Measurements from ENCODE around the gene MEX3C.

MEX3C gene

DNA sequence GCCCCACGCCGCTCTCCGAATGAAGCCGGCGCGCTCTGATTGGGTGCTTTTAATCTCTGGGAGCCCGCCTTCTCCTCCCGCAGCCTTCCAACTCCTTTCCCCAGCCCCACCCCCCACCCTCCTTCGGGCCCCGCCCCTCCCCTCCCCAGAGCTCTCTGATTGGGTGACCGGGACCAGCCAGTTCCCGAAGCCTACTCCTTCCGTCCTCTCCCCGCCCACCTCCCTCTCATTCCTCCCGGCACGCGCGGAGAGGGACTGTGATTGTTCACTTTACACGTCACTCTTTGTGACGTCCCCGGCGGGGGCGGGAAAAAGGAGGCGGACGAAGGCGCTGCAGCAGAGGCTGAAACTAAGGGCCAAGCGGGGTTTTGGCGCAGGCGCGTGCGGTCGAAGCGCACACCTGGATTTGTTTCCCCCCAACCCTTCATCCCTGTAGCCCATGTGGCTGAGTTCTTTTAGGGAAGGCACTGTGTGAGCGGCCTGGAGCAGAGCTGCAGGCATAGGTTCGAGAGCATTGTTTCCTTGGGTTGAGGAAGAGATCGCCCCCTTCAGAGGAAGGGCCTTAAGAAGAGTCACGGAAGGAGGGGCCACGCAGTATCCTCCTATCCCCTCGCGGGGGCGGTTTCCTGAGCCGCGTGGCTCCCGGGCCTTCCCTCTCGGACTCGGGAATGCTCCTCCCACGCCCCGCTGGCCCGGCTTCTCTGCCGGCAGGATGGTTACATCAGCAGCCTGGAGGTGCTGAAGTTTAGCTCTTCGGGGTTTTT is at the start of gene MEX3C:
Gene MEX3C, minus strand, starts transcription at position 21 of the 764 bp plus-strand sequence. CDS start 361 bp downstream, outside the sequence.
- DNase-seq, result peak; percentile 100

DNA sequence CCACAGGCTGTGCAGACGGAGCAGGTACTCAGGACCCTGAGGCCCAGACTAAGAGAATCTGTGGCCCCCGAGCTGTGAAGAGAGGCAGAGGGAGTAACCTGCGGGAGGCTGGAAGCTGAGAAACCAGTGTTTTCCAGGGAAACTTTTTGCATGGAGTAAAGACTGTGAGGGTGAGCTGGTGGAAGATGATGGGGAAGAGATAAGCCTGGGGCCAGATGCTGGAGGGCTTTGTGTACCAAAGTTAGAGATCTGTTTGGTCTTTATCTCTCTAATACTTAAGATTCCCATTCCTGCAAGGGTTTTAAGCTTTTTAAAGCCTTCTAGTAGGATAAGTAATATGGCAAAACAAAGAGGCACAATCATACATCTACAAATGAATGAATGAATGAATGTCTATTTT is 43.7 kb upstream of the MEX3C start:
- DNase-seq, result no peak

DNA sequence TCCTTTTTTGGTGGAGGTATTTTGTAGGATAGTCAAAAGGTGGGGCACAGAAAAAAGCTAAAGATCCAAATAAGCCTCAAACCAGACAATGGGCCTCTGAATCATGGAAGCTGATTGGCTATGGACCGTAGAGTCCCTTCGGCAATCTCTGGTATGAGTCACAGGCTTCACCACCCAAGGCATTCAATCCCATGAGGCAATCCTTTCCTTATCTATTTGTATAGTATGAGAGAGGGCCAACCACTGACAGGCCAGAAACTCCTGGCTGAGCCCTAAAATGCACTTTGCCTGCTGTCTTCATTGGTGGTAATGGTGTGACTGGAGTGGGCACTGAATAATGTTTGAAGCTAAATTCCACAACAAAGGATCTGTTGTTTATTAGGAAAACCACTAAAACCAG is 38.7 kb upstream of the MEX3C start:
- DNase-seq, result peak; percentile 93

DNA sequence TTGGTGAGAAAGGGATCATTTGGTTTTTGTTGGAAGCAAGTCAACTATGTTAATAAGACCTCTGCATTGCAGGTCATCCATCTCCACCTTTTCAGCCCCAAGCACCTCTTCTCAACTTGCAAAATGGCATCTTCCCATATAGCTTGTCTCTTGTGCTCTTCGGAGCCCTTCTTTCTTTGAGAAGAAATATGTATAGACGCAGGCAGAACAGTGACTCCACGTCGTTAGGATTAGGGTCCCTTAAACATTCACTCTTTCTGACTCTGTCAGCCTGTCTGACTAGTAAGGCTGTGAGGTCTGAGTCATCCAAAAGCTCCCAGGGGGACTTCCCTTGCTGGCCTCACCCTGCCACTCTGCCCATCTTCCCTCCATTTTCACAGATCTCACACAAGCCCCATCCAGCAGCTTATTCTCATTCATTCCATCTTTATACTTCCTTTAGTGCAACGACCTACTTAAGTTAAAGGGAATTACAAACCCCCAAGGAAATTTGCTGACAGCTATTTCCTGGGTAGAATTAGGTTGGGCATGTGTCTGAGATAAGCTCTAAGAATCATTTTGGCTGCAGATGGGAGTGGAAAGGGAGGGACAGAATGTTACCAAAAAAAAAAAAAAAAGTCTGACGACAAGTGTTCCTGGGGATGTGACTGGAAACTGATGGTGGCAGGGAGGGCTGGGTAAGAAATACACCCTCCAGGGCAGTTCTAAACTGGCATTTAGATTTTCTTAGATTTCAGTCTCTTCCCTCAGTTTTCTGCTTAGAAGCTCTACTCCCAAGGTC is 37.7 kb upstream of the MEX3C start:
- DNase-seq, result peak; percentile 83

DNA sequence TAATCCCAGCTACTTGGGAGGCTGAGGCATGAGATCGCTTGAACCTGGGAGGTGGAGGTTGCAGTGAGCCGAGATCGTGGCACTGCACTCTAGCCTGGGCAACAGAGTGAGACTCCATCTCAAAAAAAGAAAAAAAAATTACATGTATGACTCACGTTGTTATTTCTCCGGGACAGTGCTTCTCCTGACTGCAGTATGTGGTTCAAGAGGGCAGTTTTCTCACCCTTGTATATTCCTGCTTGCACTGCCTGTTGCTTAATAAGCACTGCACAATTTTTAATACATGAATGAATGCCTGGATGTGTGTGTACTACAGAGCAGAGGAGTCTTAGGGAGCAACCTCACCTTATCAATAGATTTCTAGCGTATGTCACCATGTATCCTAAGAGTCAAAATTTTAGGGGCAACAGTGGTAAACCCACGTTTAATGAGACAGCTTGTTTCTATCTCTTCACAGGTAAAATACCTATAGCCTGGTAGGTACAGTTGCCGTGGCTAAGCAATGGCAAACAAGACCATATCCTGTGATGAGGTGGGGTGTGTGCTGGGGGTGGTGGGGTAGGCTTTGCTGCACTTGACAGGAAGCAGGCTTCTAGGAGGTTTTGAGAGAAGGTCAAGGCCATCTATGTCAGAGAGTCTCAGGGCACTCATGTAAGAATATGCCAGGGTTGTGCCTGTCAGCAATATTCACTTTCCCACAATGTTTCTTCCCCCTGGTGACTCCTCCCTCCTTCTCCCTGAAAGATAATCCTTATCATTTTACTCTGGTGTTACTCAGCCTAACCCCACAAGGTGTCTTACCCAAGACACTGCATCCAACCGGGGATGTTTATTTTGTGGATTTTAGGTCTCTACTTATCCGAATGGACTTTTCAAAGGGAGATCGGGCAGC is 36.9 kb upstream of the MEX3C start:
- DNase-seq, result no peak

DNA sequence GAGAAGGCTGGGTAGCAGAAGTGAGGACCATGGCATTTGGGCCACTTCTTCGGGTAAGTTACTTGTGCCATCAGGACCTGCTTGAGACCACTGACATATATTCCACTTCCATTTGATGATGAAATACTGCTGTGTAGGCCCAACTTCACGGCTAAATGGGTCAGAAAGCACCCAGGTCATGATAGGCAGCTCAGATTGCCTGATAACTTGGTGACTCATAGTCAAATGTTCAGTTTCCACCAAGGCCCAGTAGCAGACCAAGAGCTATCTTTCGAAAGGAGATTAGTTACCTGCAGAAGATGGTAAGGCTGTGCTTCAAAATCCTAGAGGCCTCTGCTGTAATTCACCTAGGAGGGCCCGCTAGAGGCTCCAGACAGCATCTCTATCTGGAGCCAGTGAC is 31.8 kb upstream of the MEX3C start:
- no peak for DNase-seq

DNA sequence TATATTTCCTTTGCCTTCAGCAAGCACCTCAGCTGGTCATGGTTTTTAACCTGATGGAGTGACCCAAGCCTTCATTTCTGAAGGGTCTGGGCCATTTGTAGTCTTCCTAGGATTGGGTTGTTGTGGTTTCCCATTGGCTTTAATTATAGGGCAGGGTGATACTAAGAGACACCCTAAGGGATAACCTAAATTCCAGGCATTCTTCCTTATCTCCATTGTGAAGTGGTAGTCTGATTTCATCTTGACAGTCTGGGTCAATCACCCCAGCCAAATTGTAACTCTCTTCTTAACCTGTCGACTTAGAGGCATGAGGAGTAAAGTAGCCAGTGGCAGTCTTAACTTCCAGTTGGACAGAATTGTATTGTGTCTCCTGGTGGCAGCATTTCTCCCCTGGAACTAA is 30.2 kb upstream of the MEX3C start:
- DNase-seq, result peak; percentile 72

GRCh38 chr18:51226587-51227350 is 29.3 kb upstream of the MEX3C start:
- DNase-seq, result no peak

GRCh38 chr18:51226068-51226467 is 28.6 kb upstream of the MEX3C start:
- DNase-seq, result no peak

GRCh38 chr18:51212606-51213005 is 15.1 kb upstream of the MEX3C start:
- DNase-seq, result no peak

- no peak for DNase-seq
Measured at GRCh38 chr18:51211552-51211951, 14.1 kb upstream of the MEX3C start.

GRCh38 chr18:51196811-51197660 is 445 bp downstream of the MEX3C start:
- DNase-seq, result peak; percentile 73

- no peak for DNase-seq
Measured at GRCh38 chr18:51196118-51196810, 1.2 kb downstream of the MEX3C start.

- DNase-seq, result peak; percentile 72
Measured at GRCh38 chr18:51195451-51196117, 1.9 kb downstream of the MEX3C start.

DNA sequence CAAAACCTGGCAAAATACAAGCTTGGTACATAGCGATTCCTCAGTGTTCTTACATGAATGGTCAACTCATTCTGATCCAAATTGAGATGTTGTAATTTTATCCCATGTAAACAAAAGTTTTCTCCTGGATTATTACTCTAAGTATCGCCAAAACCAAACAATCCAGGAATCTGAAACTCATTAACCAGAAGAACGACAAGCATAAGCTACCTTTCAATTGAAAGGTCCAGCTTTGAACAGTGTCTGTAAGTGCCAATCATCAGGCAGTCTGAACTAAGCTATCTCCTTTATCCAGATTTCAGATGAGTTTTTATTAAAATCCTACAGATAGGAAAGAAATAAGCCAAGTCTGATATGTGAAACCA is 2.4 kb downstream of the MEX3C start:
- no peak for DNase-seq

GRCh38 chr18:51194604-51195003 is 2.9 kb downstream of the MEX3C start:
- DNase-seq, result no peak

GRCh38 chr18:51193621-51194287 is 3.7 kb downstream of the MEX3C start:
- no peak for DNase-seq

DNA sequence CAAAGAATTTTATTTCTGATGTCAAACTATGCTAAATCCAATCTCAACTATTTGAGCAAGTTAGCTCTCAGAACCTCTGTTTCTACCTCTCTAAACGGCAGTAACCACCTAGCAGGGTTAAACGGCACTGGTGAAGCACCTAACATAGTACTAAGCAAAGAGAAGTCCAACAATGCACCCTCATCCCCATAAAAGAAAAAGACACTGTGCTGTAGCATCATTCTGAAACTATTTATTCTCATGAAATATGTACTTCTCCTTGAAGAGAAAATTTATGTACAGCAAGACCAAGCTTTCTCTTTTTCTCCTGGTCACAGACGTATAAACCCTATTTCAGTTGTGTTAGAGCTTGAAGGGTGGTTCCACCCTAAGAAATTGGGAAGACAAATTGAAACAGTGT is 4.8 kb downstream of the MEX3C start:
- no peak for DNase-seq

DNA sequence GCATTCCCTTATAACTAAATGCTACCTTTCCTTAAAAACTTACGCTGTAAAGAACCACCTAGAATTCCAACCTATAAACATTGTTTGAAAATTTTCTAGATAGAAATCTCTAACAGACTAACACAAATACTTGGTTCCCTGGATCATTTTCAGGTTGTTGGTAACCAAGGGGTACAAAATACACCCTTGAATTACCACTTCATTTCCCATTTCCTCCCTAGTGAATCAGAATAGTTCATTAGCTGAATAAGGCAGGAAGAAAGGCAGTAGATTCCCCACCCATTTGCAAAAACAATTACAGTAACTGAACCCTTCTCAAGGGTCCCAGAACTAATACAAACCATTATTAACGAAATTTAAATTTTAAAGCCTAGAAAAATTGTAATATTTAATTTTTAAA is 5.5 kb downstream of the MEX3C start:
- DNase-seq, result no peak

Data from islet precursor cell (in vitro differentiated cells).